GM19467 (cell line): ENCODE measurements around the gene CALR3.
A peak's percentile ranks its signal among the peaks of the same experiment; 100 is the strongest.
"Not testable (repeated sequence)": the region's sequence is repeated elsewhere in the genome, so short reads cannot be mapped to it uniquely, and the experiment has no call there.

Experiments used
- ATAC-seq: cut with Tn5 transposase; IDR thresholded peaks from one replicate; pipeline ENCODE4 v1.9.1; 2021; ENCODE audit warnings: mild to moderate bottlenecking, moderate library complexity; ENCODE audit not compliant: unreplicated experiment

Gene CALR3

GRCh38 chr19:16458391-16459341 is 37.3 kb downstream of the CALR3 start:
- ATAC-seq = no peak

GRCh38 chr19:16457954-16458331 is 38.0 kb downstream of the CALR3 start:
- ATAC-seq = no peak

GRCh38 chr19:16457195-16457953 is 38.6 kb downstream of the CALR3 start:
- no peak for ATAC-seq

- no peak for ATAC-seq
These were observed 39.2 kb downstream of the CALR3 start for GRCh38 chr19:16456652-16457194.

GRCh38 chr19:16455489-16455888 is 40.5 kb downstream of the CALR3 start:
- ATAC-seq = no peak

GRCh38 chr19:16454351-16454918 is 41.5 kb downstream of the CALR3 start:
- ATAC-seq = no peak

- no peak for ATAC-seq
These were observed 43.6 kb downstream of the CALR3 start for GRCh38 chr19:16452325-16452724.

GRCh38 chr19:16449330-16449961 is 46.5 kb downstream of the CALR3 start:
- peak; percentile 43 for ATAC-seq

GRCh38 chr19:16448872-16449271 is 47.1 kb downstream of the CALR3 start:
- not testable (repeated sequence) for ATAC-seq

- no peak for ATAC-seq
These were observed 49.1 kb downstream of the CALR3 start for GRCh38 chr19:16446724-16447368.

- no peak for ATAC-seq
These were observed 49.8 kb downstream of the CALR3 start for GRCh38 chr19:16446108-16446723.

GRCh38 chr19:16445238-16446107 is 50.5 kb downstream of the CALR3 start:
- no peak for ATAC-seq

- no peak for ATAC-seq
These were observed 51.7 kb downstream of the CALR3 start for GRCh38 chr19:16444269-16444600.

GRCh38 chr19:16442386-16443276 is 53.3 kb downstream of the CALR3 start:
- no peak for ATAC-seq

GRCh38 chr19:16441661-16442162 is 54.3 kb downstream of the CALR3 start:
- no peak for ATAC-seq

GRCh38 chr19:16436780-16437332 is 59.1 kb downstream of the CALR3 start:
- no peak for ATAC-seq

- ATAC-seq = no peak
These were observed 59.8 kb downstream of the CALR3 start for GRCh38 chr19:16435999-16436650.
